SHP77 treated with DMSO at 0.1 percent for 48 hours (cell line): ENCODE data around the gene PLAU.
A peak's percentile ranks its signal among the peaks of the same experiment; 100 is the strongest.

Experiments used
- DNase-seq: peaks from one replicate; lab custom pipeline; 2025; lab: John Stamatoyannopoulos, UW

The PLAU gene

DNA sequence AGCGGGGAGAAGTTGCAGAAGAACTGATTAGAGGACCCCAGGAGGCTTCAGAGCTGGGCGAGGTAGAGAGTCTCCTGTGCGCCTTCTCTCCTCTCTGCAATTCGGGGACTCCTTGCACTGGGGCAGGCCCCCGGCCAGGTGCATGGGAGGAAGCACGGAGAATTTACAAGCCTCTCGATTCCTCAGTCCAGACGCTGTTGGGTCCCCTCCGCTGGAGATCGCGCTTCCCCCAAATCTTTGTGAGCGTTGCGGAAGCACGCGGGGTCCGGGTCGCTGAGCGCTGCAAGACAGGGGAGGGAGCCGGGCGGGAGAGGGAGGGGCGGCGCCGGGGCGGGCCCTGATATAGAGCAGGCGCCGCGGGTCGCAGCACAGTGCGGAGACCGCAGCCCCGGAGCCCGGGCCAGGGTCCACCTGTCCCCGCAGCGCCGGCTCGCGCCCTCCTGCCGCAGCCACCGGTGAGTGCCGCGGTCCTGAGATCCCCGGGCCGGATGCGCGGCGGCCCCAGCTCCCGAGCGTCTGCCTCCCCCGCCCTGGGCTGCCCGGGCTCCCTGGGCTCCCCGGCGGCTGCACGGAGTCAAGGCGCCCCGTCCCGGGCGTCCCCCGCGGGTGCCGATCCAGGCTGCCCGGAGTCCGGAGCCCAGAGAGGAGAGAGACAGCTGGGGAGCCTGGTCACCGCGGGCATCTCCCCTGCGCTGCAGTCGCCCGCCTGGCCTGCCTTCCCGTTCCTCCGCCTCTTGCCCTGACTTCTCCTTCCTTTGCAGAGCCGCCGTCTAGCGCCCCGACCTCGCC, at the start of gene PLAU:
TSS of gene PLAU (plus strand) at position 369 of the 789 bp plus-strand sequence. CDS start 424 bp downstream, outside the sequence.
- no peak for DNase-seq

DNA sequence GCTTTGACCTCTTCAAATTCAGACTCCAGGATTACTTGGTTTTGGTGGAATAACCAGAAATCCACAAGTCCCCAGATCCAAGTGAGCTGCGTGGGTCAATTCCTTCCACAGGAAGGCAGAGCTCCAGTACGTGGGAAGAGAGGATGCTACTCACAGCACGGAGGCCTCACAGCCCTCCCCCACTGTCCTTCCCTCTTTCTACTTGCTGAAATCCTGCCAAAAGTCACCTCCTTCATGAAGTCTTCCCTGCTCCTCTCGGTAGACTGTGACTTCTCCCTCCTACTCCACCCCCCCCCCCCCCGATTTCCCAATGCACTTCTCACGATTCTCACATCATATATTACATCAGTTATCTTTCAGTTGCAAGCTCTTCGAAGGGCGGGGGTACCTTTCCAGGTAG, 48.9 kb upstream of the PLAU start:
- DNase-seq, result no peak

DNA sequence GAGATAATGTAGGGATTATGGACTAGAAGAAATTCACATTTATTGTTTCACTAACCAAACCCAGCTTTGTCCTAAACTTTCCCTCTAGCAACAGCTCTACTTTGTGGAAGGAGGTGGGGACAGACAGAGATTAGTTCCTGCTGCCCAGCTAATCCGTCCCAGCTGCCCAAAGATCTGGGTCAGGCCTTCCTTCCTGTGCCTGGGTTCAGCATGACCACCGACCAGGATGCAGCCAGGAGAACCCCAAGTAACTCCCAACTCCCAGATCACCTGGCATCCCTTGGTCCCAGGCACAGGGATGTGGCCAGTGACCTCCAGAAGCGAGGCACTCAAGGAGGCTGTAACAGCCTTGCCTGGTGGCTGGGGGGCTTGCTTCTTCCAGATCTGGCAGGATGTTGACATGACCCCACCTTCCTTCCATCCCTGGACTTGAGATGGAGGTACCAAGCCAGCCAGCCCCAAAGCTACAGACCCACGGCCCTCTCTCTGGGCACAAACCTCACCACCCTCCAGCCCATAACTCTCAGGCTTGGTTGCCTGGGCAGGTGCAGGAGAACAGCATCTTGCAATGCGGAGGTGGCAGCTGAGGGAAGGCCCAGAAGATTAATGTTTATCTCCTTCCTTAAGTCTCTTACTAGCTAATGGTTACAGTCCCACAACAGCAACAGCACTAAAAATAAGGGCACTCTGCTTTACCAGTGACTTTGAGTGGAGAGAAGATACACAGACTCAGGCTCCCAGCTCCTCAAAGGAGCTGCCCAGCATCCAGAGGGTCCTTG, 47.7 kb upstream of the PLAU start:
- DNase-seq, result no peak

DNA sequence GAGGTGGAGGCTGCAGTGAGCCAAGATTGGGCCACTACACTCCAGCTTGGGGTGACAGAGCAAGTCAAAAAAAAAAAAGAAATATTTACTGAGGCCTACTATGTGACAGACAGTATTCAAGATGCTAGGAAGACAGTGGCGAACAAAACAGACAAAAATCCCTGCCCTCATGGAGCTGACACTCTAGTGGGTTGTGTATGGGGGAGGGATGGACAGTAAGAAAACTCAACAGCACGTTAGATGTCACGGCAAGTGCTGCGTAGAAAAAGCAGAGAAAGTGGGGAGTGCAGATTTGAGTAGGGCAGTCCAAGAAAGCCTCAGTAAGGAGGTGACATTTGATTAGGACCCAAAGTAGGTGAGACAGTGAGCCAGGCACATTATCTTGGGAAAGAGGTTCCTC, 46.7 kb upstream of the PLAU start:
- DNase-seq, result no peak

DNA sequence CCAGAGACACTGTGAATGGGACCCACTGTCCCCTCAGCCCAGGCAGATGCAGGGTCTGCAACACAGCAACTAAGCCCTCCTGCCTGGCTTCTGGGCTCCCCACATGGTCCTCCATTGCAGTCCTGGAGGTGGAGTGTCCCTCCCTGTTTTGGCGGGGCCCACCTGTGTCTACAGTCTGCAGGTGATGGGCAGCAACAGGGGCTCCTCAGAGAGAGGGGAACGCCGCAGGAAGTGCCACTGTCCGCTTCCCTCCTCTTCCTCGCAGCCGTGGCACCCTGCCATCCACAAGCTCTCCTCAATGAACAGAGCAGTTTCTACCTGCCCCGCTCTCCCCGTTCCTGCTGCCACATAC, 45.8 kb upstream of the PLAU start:
- DNase-seq, result no peak

DNA sequence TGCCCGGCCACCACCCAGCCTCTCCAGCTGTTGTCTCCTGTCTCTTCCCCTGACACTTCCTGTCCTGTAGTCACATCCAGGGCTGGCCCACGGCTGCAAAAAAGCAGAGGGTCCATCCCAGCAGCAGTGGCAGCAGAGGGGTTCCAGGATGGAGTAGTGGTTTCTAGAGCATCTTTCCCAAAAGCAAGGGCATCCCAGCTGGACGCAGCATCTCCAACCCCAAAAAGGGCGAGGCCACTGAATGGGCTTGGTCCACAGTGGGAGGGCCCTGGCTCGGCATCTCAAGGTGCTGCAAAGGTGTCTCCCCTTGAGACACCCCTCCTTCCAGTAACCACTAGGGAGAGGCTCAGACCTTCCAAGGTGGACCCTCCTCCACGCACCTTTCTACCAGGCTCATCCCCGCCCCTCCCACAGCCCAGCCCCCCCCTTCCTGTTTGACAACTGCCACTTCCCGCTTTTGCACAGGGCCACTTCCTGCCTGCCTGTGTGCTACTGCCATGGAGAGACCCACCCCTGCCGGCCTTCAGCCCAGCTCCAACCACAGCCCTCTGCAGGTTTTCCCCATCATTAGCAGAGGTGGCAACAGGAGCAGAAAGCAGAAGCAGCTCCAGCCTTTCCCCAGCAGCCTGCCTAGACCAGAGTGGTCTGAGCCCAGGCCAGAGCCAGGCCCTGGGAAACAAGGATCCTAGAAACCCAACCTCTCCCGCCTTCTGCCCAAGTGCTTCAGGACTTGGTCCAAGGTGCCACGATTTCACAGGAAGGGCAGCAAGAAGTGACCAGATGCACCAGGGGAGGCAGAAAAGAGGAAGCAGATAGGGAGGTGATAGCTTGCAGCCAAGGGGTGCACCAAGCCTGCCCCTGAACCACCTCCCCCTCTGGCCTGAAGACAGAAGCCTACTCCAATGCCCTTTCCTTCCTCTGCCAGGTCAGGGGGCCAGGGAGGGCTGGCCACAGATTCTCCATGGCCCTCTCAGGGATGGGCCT, 45.2 kb upstream of the PLAU start:
- no peak for DNase-seq

DNA sequence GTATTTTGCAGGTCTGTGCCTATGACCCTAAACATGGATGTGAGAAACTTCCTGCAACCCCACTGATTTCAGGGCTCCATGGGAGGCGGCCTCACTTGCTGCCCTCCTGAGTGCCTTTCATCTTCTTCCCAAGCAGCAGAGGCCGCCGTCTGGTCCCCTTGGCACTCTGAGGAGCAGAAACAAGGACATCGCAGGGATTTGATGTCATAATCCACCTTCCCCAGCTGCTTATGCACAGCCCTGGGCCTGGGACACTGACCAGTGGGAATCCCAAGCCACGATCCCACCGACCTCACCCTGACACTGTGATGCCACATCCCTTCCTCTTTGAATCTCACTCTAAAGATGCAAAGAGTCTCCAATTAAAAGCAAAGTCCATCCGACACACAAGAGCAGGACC, 44.3 kb upstream of the PLAU start:
- no peak for DNase-seq

DNA sequence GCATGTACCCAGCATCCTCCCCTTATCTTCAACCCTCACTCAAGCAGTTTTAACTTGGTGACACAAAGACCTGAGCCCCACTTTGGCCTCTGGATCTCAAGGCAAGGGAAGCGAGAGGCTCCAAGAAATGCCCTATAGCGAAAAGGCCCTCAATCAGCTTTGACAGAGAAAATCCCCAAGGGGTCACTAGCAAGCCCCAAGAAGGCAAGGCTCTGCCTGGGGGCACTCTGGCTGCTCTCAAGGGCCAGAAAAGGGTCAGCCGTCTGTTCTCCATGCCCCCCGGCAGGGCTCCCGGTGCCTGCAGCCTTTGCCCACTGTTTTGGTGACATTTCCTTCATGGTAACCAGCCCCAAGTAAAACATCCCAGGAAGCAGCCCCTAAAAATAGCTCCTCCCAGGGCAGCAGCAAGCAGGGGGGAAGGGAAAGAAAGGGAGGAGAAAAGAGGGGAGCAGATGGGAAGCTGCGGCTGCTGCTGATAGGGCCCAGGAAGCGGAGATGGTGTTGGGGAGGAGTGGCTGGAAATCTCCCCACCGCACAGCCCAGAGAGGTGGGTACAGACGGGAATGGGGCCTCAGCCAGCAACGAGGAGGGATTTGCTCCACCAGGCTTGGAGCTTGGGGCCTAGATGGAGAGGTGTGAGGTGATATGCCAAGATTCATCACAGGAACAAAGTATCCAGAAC, 43.7 kb upstream of the PLAU start:
- DNase-seq, result no peak

DNA sequence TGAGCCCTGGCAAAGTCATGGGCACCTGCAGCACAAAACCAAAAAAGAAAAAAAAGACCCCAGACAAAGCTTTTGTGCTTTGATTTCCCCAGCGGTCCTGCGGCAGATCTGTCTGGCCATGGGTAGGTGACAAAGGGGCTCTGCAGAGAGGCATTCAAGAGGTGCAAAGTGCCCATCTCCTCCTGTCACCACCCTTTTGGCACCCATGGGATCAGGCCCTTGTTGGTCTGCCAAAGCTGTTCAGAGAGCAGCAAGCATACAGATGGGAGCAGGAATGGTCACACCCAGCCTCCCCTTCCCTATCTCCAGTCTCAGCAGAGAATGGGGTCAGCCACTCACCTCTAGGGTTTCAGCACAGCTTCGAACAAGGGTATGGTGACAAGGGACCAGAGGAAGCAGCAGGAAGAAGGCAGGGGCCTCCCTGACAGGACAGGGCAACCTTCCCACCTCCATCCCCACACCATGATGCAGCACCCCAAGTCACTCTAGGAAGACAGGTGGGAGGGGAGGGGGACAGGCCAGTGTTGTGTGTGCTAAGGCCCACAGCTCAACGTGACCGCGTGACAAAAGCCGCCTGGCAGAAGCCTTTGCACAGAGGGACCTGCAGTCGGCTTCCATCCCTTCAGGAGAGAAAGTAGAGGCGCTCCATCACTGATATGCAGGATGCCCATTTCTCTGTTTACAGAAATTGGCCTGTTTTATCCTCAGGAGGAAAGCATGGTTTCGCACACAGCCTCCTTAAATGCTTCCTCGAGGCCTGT, 42.9 kb upstream of the PLAU start:
- no peak for DNase-seq

DNA sequence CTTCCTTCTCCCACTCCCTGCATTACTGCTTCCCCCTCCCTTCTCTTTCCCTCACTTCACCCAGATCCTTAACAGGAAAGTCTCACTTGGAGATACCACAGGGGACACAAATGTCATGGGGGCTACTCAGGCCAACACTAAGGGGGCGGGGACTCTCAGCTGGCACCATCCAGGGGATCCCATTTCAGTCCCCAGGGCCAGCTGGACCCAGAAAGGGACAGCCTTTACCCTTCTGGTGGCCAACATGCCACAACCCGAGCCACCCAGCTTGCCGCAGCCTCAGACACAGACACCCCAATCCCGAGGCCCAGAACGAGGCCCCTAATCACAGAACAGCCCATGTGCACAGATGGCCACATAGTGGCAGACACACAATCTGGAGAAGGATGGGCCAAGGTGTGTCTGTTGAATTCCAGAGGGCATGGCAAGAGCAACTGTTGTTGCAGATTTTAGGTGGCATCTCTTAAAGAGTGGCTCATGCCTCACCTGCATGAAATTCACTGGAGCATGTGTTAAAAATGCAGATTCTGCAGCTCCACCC, 42.2 kb upstream of the PLAU start:
- DNase-seq, result no peak

DNA sequence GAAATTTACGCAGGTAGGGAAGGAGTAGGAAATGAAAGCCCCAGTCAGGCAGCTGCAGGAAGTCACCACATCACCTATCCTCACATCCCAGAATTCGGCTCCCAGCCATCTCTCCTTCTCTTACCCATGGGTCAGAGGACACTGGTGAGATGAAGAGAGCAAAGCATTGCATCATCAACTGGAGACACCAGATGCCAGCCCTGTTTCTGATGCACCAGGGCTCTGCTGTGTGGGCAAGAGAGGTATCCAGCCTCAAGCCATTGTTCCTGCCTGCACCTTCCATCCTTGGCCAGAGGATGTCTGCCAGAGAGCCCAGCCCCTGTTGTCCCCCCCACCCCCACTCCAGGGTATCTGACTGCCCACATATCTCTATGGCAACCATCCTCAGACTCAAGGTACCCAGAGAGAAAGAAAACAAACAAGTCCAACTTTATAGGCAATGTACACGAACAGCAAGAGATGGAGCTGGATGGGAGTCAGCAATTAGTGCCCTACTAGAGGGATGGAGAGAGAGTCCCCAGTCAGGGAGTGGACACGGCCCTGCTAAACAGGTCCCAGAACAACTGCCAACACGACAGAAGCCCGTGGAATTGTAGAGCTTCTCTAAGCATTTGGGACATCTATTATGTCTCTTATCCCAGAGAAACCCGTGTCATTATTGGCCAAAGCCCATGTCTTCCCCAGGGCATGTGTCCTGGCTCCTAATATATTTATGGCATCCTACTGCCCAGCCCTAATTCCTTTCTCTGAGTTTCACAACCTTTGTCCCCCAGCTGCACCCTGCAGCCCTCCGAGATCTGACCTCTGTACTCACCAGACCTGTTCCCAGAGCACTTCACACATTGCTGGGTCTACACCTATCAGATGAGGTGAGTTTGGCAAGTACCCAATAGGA, 39.4 kb upstream of the PLAU start:
- no peak for DNase-seq

DNA sequence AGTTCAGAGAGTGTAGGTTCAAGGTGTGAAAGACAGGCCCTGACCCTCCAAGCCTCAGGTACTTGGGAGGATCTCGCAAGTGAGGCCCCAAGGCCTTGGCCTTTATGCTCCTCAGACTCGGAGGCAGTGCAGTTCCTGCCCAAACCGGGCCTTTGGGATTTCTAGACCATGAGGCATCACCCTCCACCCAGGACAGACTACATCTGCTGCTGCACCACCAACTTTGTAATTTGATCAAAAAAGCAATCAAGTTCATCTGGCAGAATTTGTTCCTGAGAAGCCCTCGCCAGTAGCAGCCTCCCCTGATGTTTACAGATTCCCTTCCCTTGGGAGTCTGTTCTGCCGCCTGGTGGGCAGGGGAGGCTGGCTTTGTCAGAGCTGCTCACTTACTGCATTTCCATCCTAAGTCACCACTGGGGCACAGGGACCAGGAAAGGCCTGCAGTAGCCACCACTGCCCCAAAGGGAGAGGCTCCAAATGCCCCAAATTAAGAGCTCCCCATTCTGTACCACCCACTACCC, 38.7 kb upstream of the PLAU start:
- DNase-seq, result no peak

DNA sequence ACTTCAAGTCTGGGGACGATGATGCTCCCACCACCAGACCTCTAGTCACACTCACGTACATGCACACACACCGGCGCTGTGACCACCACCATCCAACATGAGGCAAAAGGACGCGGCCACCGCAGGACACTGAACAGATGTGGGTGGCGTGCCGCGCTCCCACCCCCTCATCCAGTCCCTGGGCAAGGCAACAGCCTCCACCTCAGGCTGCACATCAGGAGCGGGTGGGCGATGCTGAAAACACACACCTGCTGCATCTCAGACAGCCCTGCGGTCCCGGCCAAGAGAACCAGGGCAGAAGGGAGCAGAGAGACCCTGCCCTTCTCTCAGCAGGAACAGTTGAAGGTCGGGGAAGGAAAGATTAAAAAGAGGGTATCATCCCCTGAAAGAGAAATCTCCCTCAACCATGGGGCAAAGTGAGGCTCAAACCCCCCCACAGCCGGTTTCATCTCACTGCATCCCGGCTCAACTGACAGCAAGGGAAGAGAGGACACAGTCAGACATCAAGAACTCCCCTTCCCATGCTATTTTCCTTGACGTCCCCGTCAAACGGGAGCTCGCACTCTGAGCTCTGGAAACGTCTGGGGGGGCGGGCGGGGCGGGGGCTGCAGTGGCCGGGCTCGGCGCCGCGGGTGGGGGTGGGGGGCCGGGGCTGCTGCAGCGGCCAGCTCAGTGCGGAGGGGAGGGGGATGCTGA, 37.6 kb upstream of the PLAU start:
- no peak for DNase-seq

DNA sequence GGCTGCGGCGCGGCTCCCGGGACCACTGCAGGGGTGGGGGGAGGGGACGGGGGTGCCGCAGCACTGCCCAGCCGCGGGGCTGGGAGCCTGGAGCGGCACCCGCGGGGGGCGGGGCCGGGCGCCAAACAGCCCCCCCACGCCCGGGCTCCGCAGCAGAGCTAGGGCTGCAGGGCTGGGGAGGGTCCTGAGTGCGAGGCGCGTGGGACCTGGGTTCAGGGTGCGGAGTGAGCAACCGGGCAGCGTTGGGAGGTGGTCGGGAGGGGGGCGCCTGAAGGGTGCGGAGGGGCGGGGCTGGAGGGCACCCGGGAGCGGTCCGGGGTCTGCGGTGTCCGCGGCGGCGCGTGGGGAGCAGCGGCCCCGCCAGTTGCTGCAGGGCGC, 37.1 kb upstream of the PLAU start:
- DNase-seq, result no peak

DNA sequence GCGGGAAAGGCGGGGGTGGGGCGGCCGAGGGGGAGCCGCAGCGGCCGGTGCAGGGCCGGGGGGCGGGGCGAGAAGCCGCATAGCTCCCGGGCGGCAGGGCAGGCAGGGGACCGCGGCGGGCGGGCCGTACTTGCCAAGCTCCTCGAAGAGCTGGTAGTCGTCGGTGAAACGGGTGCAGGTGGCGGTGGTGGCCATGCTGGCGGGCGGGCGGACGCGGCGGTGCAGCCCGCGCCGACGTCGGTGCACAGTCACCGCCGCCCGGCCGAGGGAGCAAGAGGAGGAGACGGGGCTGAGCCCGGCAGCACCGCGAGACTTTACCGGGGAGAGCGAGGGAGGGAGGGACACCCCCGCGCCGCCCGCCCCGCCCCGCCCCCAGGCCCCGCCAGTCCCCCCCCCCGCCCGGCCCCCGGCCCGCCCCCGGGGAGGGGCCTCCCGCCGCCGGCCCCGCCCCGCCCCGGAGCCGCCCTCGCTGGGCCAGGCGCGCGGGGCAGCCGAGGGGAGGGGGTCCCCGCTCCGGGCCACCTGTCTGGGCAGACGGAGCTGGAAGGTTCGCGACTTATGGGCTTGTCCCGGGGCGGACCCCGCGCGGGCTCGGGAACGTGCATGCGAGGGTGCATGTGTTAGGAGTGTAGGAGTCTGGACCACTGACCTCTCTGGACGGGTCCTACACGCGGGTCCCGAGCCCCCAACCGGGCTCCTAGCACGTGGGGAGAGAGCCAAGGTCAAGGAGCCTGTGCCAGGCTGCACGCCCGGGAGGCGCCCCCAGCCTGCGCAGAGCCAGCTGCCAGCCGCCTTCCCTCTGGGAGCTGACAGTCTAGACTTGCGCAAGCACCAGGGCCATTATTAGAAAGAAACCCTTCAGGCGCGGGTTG, 36.4 kb upstream of the PLAU start, which contains the start of gene CAMK2G:
TSS of gene CAMK2G (minus strand) at position 289 of the 872 bp plus-strand sequence. CDS start at position 195, 94 bp downstream.
- DNase-seq, result peak; percentile 10

DNA sequence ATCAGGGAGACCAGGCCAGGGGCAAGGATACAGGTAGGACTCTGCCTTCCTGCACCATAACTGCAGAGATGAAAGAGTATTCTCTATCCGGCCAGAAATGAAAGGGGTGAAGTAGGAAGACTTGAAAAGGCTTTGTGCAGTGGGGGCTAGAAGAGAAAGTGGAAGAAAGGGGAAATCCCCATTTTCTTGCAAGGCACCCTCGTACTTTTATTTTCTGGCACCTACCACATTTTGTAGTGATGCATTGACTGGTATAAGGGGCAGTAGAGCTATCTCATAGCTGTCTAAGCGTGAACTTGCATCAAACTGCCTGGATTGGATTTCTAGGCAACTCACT, 35.8 kb upstream of the PLAU start:
- no peak for DNase-seq

DNA sequence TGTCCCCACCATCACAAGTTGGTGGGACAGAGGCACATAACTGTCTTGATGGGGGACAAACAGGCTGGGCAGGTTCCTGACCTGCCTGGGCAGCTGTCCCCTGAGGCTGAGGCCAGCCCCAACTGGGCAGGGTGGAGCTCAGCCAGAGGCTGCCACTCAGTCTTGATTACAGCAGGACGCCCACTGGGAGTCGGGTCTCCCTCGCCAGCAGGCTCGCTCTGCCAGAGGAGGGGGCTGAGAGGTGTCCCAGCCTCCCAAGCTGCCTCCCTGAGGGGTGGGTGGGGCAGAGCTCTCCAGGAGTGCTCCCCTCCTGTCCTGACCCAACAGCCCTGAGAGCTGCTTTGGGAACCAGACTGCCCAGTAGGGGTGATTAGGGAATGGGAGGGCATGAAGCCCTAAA, 34.8 kb upstream of the PLAU start:
- DNase-seq, result no peak

DNA sequence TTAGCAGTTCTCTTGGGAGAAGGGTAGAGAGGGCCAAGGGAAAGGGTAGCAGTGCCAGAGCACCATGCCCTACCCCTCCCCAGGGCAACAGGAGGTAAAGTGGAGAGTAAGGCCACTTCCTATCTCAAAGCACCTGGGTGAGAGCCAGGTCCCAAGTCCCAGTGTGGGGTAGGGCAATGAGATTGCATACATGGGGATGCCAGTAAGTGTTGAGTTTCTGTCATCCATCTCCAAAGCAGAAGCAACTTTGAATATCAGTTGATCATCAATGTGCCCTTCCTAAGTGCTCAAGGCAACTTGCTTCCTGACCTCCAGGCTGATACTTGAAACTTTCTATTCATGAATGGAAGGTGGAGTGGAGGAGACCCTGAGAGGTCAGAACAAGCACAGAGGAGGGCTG, 34.4 kb upstream of the PLAU start:
- no peak for DNase-seq
